ENCODE data around the gene TTC9C.
"Not testable (repeated sequence)": the region's sequence is repeated elsewhere in the genome, so short reads cannot be mapped to it uniquely, and the experiment has no call there.

The TTC9C gene

GRCh38 chr11:62752177-62752785 lies 24.0 kb downstream of the TTC9C start:
- DNase-seq (ENCODE audit: low spot score): no peak

- no peak for DNase-seq (ENCODE audit: low spot score)
These were observed 24.9 kb downstream of the TTC9C start for GRCh38 chr11:62752994-62753735.

GRCh38 chr11:62753736-62754603 lies 25.7 kb downstream of the TTC9C start, which contains the start of gene ZBTB3:
ZBTB3 (minus strand) TSS chr11:62754160; CDS start chr11:62753664, 496 bp downstream.
- peak; percentile 100 for DNase-seq (ENCODE audit: low spot score)

GRCh38 chr11:62755086-62755615 lies 26.9 kb downstream of the TTC9C start:
- DNase-seq (ENCODE audit: low spot score): no peak

- DNase-seq (ENCODE audit: low spot score): no peak
These were observed 29.8 kb downstream of the TTC9C start for GRCh38 chr11:62757846-62758788.

- DNase-seq (ENCODE audit: low spot score): not testable (repeated sequence)
These were observed 32.6 kb downstream of the TTC9C start for GRCh38 chr11:62760867-62761227.

GRCh38 chr11:62770778-62771143 lies 42.5 kb downstream of the TTC9C start:
- DNase-seq (ENCODE audit: low spot score): no peak

GRCh38 chr11:62771144-62772021 lies 43.1 kb downstream of the TTC9C start, which contains the start of gene TAF6L:
TAF6L (plus strand) TSS chr11:62771396; CDS start chr11:62775784, 4,388 bp downstream.
- peak; percentile 100 for DNase-seq (ENCODE audit: low spot score)

GRCh38 chr11:62774407-62774806 lies 46.1 kb downstream of the TTC9C start:
- no peak for DNase-seq (ENCODE audit: low spot score)

- no peak for DNase-seq (ENCODE audit: low spot score)
These were observed 47.4 kb downstream of the TTC9C start for GRCh38 chr11:62775646-62776045.

- DNase-seq (ENCODE audit: low spot score): no peak
These were observed 49.1 kb downstream of the TTC9C start for GRCh38 chr11:62777389-62777788.

- DNase-seq (ENCODE audit: low spot score): no peak
These were observed 50.2 kb downstream of the TTC9C start for GRCh38 chr11:62778441-62778840.

- no peak for DNase-seq (ENCODE audit: low spot score)
These were observed 54.5 kb downstream of the TTC9C start for GRCh38 chr11:62782753-62783152.

GRCh38 chr11:62786318-62787004 lies 58.2 kb downstream of the TTC9C start:
- peak; percentile 81 for DNase-seq (ENCODE audit: low spot score)

- DNase-seq (ENCODE audit: low spot score): peak; percentile 99
These were observed 58.9 kb downstream of the TTC9C start, which contains the start of gene TMEM179B for GRCh38 chr11:62787005-62787759. TMEM179B (plus strand) TSS chr11:62787402; CDS start chr11:62787432, 30 bp downstream.

Data from cerebellar cortex (tissue), 1 donor.